Measurements from ENCODE around the gene VPS8. TPM values are rescaled to one million over a fixed set of nuclear protein-coding genes. Genes with fewer than 3 reads are reported as not detected.

Gene VPS8
- polyA plus RNA-seq, 3 donors from 2014 or later = 16.0 to 20.8 (median 16.7) TPM

- H3K36me3 Mint-ChIP-seq = peaks cover 33 to 60% (median 41%) of the 10 kb centered on the region in 3 donors
- no peak for DNase-seq
- no peak overlapping the region for H3K27ac Mint-ChIP-seq
- H3K27me3 Mint-ChIP-seq (ENCODE audit: low read depth in 3 of 3) = no peaks in the 10 kb centered on the region
- H3K4me1 Mint-ChIP-seq = no peaks in the 10 kb centered on the region
- H3K9me3 Mint-ChIP-seq = no peaks in the 10 kb centered on the region
- no peak overlapping the region for H3K4me3 Mint-ChIP-seq
Measured at GRCh38 chr3:184911570-184911969, 99.6 kb downstream of the VPS8 start.

DNA sequence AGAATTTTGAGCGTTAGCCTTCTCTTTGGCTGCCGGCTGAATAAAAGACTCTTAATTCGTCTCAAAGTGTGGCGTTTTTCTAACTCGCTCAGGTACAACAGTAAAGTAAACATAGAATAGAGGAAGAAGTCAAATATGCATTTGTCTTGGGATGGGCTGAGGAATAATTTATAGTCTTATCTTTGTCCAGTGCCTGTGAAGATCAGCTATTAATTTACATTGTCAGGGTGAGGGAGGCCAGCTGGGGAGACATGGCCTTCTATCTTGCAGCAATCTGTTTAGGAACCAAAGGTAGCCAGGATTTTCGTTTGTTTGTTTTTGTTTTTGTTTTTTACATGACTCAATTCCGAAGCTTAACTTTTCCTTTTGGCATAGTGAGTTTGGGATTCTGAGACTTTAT lies 100.2 kb downstream of the VPS8 start:
- Mint-ChIP-seq H3K27me3 (ENCODE audit: low read depth in 3 of 3) (no peaks in the 10 kb centered on the region), H3K4me1 (no peaks in the 10 kb centered on the region), H3K36me3 (peaks cover 39 to 66% (median 47%) of the 10 kb centered on the region in 3 donors), H3K27ac (no peak overlapping the region), H3K9me3 (no peaks in the 10 kb centered on the region), H3K4me3 (no peak overlapping the region)
- no peak for DNase-seq

DNA sequence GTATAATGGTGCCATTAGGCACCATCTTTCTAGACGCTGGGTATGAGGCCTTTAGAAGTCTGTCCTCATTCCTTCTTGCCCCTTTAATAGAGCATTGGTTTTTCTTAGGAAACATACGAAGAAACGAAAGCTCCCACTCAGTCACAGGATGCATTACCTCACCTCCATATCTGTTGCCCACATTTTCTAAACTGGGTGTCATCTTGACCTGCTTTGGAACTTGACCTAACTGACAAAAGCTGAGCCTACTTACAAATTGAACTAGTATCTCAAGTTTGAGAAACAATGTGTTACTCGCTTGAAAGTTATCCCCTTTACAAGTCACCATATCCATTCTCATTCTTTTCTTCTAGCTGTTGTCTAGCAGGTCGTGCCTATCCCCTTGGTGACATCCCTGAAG lies 102.7 kb downstream of the VPS8 start:
- H3K36me3 Mint-ChIP-seq = peaks cover 35 to 74% (median 43%) of the 10 kb centered on the region in 3 donors

DNA sequence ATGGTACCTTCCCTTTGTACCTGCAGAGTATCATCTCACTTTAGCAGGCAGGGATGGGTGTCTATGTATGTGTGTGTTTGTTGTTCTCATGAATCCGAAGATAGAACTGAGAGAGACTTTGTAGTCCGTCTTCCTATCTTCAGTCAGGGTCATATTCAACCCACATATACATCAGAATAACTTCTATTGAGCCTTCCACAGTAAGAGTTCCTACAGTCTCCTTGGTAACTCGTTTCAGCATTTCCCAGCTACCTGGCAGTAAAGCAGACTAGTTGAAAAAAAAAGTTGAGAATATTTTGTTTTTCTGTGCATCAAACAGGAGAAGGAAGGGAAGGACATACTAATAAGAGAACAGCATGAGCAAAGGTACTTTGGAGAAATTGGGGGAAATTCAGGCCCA lies 106.8 kb downstream of the VPS8 start:
- Mint-ChIP-seq H3K27me3 (ENCODE audit: low read depth in 3 of 3) (no peaks in the 10 kb centered on the region), H3K27ac (no peak overlapping the region), H3K4me3 (no peak overlapping the region), H3K36me3 (peaks cover 24 to 47% (median 28%) of the 10 kb centered on the region in 3 donors), H3K9me3 (no peaks in the 10 kb centered on the region), H3K4me1 (no peaks in the 10 kb centered on the region)
- no peak for DNase-seq

More for the DNA sequence above, 102.7 kb downstream of the VPS8 start:
- Mint-ChIP-seq H3K27ac (no peak overlapping the region), H3K4me3 (no peak overlapping the region), H3K9me3 (no peaks in the 10 kb centered on the region), H3K27me3 (ENCODE audit: low read depth in 3 of 3) (no peaks in the 10 kb centered on the region), H3K4me1 (no peaks in the 10 kb centered on the region)
- DNase-seq = no peak

GRCh38 chr3:184919651-184920050 lies 107.7 kb downstream of the VPS8 start:
- H3K36me3 Mint-ChIP-seq = peaks cover 25 to 42% (median 26%) of the 10 kb centered on the region in 3 donors
- no peak for DNase-seq
- no peaks in the 10 kb centered on the region for H3K4me1 Mint-ChIP-seq
- H3K27me3 Mint-ChIP-seq (ENCODE audit: low read depth in 3 of 3) = no peaks in the 10 kb centered on the region
- H3K9me3 Mint-ChIP-seq = no peaks in the 10 kb centered on the region
- H3K27ac Mint-ChIP-seq = no peak overlapping the region
- no peak overlapping the region for H3K4me3 Mint-ChIP-seq

- Mint-ChIP-seq H3K27ac (no peak overlapping the region), H3K36me3 (peaks cover 10 to 26% (median 23%) of the 10 kb centered on the region in 3 donors), H3K4me1 (no peaks in the 10 kb centered on the region), H3K27me3 (ENCODE audit: low read depth in 3 of 3) (no peaks in the 10 kb centered on the region), H3K4me3 (no peak overlapping the region), H3K9me3 (no peaks in the 10 kb centered on the region)
- no peak for DNase-seq
Measured at GRCh38 chr3:184924547-184924946, 112.6 kb downstream of the VPS8 start.

GRCh38 chr3:184927796-184928315 lies 115.9 kb downstream of the VPS8 start:
- Mint-ChIP-seq H3K4me3 (no peak overlapping the region), H3K9me3 (no peaks in the 10 kb centered on the region), H3K4me1 (no peaks in the 10 kb centered on the region), H3K27ac (no peak overlapping the region), H3K36me3 (peaks cover 19 to 46% (median 30%) of the 10 kb centered on the region in 3 donors), H3K27me3 (ENCODE audit: low read depth in 3 of 3) (peaks cover 0 to 1% (median 0%) of the 10 kb centered on the region in 3 donors)
- no peak for DNase-seq

GRCh38 chr3:184932777-184933176 lies 120.8 kb downstream of the VPS8 start:
- H3K4me1 Mint-ChIP-seq = no peaks in the 10 kb centered on the region
- no peak overlapping the region for H3K4me3 Mint-ChIP-seq
- peaks cover 0 to 2% (median 2%) of the 10 kb centered on the region in 3 donors for H3K27me3 Mint-ChIP-seq (ENCODE audit: low read depth in 3 of 3)
- DNase-seq = no peak
- H3K9me3 Mint-ChIP-seq = no peaks in the 10 kb centered on the region
- H3K27ac Mint-ChIP-seq = no peak overlapping the region
- H3K36me3 Mint-ChIP-seq = peaks cover 33 to 55% (median 34%) of the 10 kb centered on the region in 3 donors

DNA sequence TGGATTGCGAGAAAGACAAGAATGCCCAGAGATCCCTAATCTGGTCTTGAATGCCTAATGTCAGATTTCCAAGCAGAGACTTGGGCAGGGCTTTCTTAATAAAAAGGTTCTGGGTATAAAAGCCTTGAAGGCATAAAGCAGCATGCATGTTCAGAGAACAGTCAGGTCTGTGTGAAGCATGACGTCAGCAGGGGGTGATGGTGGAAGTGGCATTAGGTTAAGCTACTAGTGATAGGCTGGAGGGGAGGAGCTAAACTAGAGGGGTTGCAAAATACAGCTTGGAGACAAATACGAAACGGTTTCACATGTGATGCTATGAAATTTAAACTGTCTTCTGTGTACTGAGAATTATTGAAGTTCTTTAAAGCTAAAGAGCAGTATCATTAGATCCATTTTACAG lies 125.6 kb downstream of the VPS8 start:
- Mint-ChIP-seq H3K27me3 (ENCODE audit: low read depth in 3 of 3) (peaks cover 2 to 3% (median 2%) of the 10 kb centered on the region in 3 donors), H3K4me1 (no peaks in the 10 kb centered on the region), H3K36me3 (peaks cover 28 to 51% (median 36%) of the 10 kb centered on the region in 3 donors), H3K4me3 (no peak overlapping the region), H3K9me3 (no peaks in the 10 kb centered on the region), H3K27ac (peak overlapping the region in 1 of 6 donors; percentile 3)
- no peak for DNase-seq

GRCh38 chr3:184941408-184941807 lies 129.4 kb downstream of the VPS8 start:
- Mint-ChIP-seq H3K27ac (no peak overlapping the region), H3K4me1 (no peaks in the 10 kb centered on the region), H3K27me3 (ENCODE audit: low read depth in 3 of 3) (peaks cover 2 to 3% (median 2%) of the 10 kb centered on the region in 3 donors), H3K9me3 (no peaks in the 10 kb centered on the region), H3K36me3 (peaks cover 22 to 52% (median 39%) of the 10 kb centered on the region in 3 donors), H3K4me3 (no peak overlapping the region)
- no peak for DNase-seq

- Mint-ChIP-seq H3K4me3 (no peak overlapping the region), H3K4me1 (no peaks in the 10 kb centered on the region), H3K9me3 (no peaks in the 10 kb centered on the region), H3K36me3 (peaks cover 21 to 46% (median 35%) of the 10 kb centered on the region in 3 donors), H3K27ac (no peak overlapping the region), H3K27me3 (ENCODE audit: low read depth in 3 of 3) (peaks cover 0 to 3% (median 2%) of the 10 kb centered on the region in 3 donors)
- DNase-seq = no peak
Measured at GRCh38 chr3:184942735-184943134, 130.8 kb downstream of the VPS8 start.

DNA sequence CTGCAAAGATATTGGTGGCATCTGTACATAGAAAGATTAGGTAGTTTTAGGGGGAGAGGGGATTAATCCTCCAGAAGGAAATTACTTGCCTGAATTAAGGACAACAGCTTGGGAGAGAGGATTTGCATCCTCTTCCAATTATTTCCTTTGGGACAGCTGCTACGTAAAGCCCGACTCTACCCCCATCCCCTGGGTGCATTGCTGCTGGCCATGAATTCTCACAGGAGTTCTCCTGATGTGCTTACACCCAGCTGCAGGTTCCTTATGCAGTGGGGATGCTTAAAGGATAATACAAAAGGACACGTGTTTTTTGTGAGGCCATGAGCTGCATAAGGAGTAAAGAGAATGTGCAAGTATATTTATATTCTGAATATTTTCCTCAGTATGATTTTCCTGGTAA lies 132.3 kb downstream of the VPS8 start:
- Mint-ChIP-seq H3K36me3 (peaks cover 21 to 41% (median 30%) of the 10 kb centered on the region in 3 donors), H3K27ac (no peak overlapping the region), H3K4me1 (no peaks in the 10 kb centered on the region), H3K9me3 (no peaks in the 10 kb centered on the region), H3K4me3 (no peak overlapping the region), H3K27me3 (ENCODE audit: low read depth in 3 of 3) (peaks cover 0 to 3% (median 0%) of the 10 kb centered on the region in 3 donors)
- DNase-seq = no peak

- no peak for DNase-seq
- no peaks in the 10 kb centered on the region for H3K9me3 Mint-ChIP-seq
- H3K4me1 Mint-ChIP-seq = no peaks in the 10 kb centered on the region
- no peaks in the 10 kb centered on the region for H3K27me3 Mint-ChIP-seq (ENCODE audit: low read depth in 3 of 3)
- no peak overlapping the region for H3K4me3 Mint-ChIP-seq
- peaks cover 18 to 38% (median 21%) of the 10 kb centered on the region in 3 donors for H3K36me3 Mint-ChIP-seq
- no peak overlapping the region for H3K27ac Mint-ChIP-seq
Measured at GRCh38 chr3:184945886-184946625, 134.1 kb downstream of the VPS8 start.

DNA sequence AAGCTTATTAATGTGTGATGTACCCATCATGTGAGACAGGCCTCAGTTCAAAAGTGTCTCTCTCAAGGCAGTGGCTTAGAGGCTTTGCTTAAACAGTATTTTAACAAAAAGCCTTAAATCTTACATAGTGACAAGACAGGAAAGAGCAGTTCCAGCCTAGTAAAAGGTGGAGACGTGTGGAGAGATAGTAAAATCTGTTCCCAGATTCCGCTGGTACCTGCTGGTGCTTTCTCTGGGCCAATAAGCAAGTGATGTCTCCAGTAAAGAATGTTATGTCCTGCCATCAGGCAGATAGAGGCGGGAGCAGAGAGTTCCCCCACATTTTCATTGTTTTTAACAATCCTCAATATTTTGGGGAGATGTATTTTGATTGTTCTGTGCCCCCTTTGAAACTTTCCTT lies 135.0 kb downstream of the VPS8 start:
- Mint-ChIP-seq H3K9me3 (no peaks in the 10 kb centered on the region), H3K4me3 (no peak overlapping the region), H3K4me1 (no peaks in the 10 kb centered on the region), H3K36me3 (peaks cover 18 to 42% (median 21%) of the 10 kb centered on the region in 3 donors), H3K27me3 (ENCODE audit: low read depth in 3 of 3) (no peaks in the 10 kb centered on the region), H3K27ac (no peak overlapping the region)
- no peak for DNase-seq

Data from immature natural killer cell (primary cell).